Heart right ventricle (tissue), 16 donors: Measurements from ENCODE around the gene PER1. TPM values are rescaled to one million over a fixed set of nuclear protein-coding genes. Genes with fewer than 3 reads are reported as not detected.

Source experiments
- ATAC-seq, 8 donors: fragments of 200-7000 bp; cut with Tn5 transposase; one replicate each; pipeline ENCODE4 v1.9.1; 2020; ENCODE audit warnings: mild to moderate bottlenecking in 8 of 8, moderate library complexity in 8 of 8, moderate number of reproducible peaks in 1 of 8
- DNase-seq, 2 donors: peaks; one replicate each; pipeline ENCODE4 v3.0.0-alpha.2; 2020
- H3K27ac ChIP-seq, 10 donors: fragments of 200-600 bp; sonication (generic) in 2 of 10; one replicate each; pipeline versions ENCODE4 v1.5.0 to v1.8.0; 2020 to 2022; ENCODE audit warnings: mild to moderate bottlenecking in 3 of 10
- H3K27me3 ChIP-seq, 7 donors: fragments of 200-600 bp; one replicate each; pipeline ENCODE4 v1.8.0; 2021 to 2022; ENCODE audit warnings: mild to moderate bottlenecking in 2 of 7
- H3K36me3 ChIP-seq, 9 donors: fragments of 200-600 bp; sonication (generic) in 1 of 9; one replicate each; pipeline versions ENCODE4 v1.5.0 to v1.8.0; 2020 to 2022; ENCODE audit warnings: mild to moderate bottlenecking in 2 of 9
- H3K4me1 ChIP-seq, 9 donors: fragments of 200-600 bp; sonication (generic) in 1 of 9; one replicate each; pipeline versions ENCODE4 v1.5.0 to v1.8.0; 2020 to 2022; ENCODE audit warnings: mild to moderate bottlenecking in 4 of 9
- H3K4me3 ChIP-seq, 10 donors: fragments of 200-600 bp; sonication (generic) in 2 of 10; one replicate each; pipeline versions ENCODE4 v1.5.0 to v1.8.0; 2020 to 2022; ENCODE audit warnings: mild to moderate bottlenecking in 7 of 10, moderate library complexity in 2 of 10
- H3K9me3 ChIP-seq, 11 donors: fragments of 200-600 bp in 10 of 11; sonication (generic) in 2 of 11; one replicate each; pipeline versions ENCODE4 v1.5.0 to v1.8.0; 2013 to 2022; ENCODE audit warnings: mild to moderate bottlenecking in 2 of 11, control low read depth in 1 of 11, moderate library complexity in 1 of 11
- WGBS, 2 donors: extraction: QIAGEN DNeasy Blood & Tissue Kit; methylation state at CpG; one replicate each; pipeline ENCODE4 v1.1.7; 2013; ENCODE audit warnings: inconsistent platforms in 1 of 2; 5-methylcytosine and 5-hydroxymethylcytosine counted together
- intact Hi-C, 10 donors: fragments of 100-400 bp; cut with DNase I; formaldehyde crosslinking; loops; one replicate each; pipeline versions ENCODE4 v1.11.1 to v1.14.2; 2022
- polyA plus RNA-seq, 2 donors: library from polyadenylated mRNA; stranded (reverse); fragments of 200-250 nt; gene quantifications; one replicate each; pipeline ENCODE4 v1.2.3, GENCODE V29; 2013
- total RNA-seq, 10 donors: library from RNA; stranded (reverse); fragmentation: NEBNext Ultra II Directional in 3 of 10; extraction: Animal tissue kit (Norgen Biotek cat#: 25700) in 3 of 10; gene quantifications; one replicate each; pipeline versions ENCODE4 v1.2.1 to v1.2.4, GENCODE V29; 2021 to 2023
- TF ChIP-seq, protein P1 (sequence below), 9 donors: fragments of 200-600 bp; sonication (generic) in 2 of 9; IDR thresholded peaks; one replicate each; pipeline versions ENCODE4 v1.5.0 to v1.8.0; 2021 to 2022; ENCODE audit warnings: antibody characterized with exemption in 9 of 9, mild to moderate bottlenecking in 5 of 9, moderate library complexity in 1 of 9
- donor health status: Arrhythmogenic right ventricular cardiomyopathy.
- donor health status: ischemic (EF 13 %, LVEDD 7.1; RV severe dilation, severe dysfunction).
- donor health status: healthy with polysubstance abuse.
- donor health status: DM: no; HTN: yes; CAD: no.
- donor health status: DM: no; HTN: no; CAD: no.
- donor health status: ischemic (EF 25% LVEDD 6.9; RV normal size, moderate dysfunction).
- donor health status: ischemic (EF 25% LVEDD 5.7; RV mildly dilated, moderate dysfunction).
- donor health status: healthy.
- donor health status: DM: yes; HTN: yes; CAD: no.
- donor health status: Ischemic cardiomyopathy.
- donor health status: ischemic (EF 35%, LVEDD 5.7; RV mildly dilated, moderate dysfunction).
- donor health status: nonischemic (EF 11% LVEDD 7.7; RV severe dilation, severe dysfunction).
- donor health status: DM: yes; HTN: yes; CAD: no.
- donor health status: PGD.
- donor health status: ischemic (EF 29% LVEDD 5.4; RV normal size, mild dysfunction).
- donor health status: nonischemic (EF 23%, LVEDD 6.1; RV moderate dilation, normal function).

The PER1 gene
- total and polyA plus RNA-seq, 12 donors = 37.4 to 154 (median 115) TPM

DNA sequence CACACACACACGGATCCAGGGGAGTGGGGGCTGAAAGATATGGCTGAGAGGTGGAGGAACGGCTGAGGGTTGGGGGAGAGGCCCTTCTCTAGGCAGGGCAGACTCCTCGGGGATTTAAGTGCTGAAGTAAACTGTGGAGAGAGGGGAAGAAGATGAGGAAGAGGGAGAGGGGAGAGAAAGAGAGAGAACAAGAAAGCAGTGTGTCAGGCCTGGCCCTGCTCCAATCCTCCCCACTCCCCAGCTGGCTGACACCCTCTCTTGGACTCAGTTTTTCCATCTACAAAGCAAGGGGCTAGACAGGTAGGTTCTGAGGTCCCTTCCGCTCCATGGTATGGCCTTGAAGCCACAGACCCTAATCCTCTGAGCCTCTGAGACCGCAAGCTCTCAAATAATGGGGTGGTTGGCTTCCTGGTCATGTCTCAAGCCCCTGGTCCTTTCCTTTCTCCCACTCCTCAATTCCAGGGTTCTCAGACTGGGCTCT is 8.6 kb upstream of the PER1 start:
- DNase-seq = no peak
- H3K9me3 ChIP-seq = no peaks in the 10 kb centered on the region
- peaks cover 0 to 34% (median 17%) of the 10 kb centered on the region in 9 donors for H3K36me3 ChIP-seq
- H3K4me1 ChIP-seq = peaks cover 30 to 77% (median 64%) of the 10 kb centered on the region in 9 donors
- H3K4me3 ChIP-seq = peak overlapping the region in 3 of 10 donors; percentile 80 to 100 (median 99)
- 39 to 42% methylated on average over 5 of the region's 5 CpGs for WGBS, 2 donors
- ATAC-seq = no peak
- H3K27me3 ChIP-seq = no peaks in the 10 kb centered on the region
- TF ChIP-seq, protein P1, sequence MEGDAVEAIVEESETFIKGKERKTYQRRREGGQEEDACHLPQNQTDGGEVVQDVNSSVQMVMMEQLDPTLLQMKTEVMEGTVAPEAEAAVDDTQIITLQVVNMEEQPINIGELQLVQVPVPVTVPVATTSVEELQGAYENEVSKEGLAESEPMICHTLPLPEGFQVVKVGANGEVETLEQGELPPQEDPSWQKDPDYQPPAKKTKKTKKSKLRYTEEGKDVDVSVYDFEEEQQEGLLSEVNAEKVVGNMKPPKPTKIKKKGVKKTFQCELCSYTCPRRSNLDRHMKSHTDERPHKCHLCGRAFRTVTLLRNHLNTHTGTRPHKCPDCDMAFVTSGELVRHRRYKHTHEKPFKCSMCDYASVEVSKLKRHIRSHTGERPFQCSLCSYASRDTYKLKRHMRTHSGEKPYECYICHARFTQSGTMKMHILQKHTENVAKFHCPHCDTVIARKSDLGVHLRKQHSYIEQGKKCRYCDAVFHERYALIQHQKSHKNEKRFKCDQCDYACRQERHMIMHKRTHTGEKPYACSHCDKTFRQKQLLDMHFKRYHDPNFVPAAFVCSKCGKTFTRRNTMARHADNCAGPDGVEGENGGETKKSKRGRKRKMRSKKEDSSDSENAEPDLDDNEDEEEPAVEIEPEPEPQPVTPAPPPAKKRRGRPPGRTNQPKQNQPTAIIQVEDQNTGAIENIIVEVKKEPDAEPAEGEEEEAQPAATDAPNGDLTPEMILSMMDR (IDR thresholded peaks at IDR 0.05) = no peak
- intact Hi-C loops = loop anchor here in 4 of 10 donors (2.0 to 5.0 kb wide), 3 partner anchors 24 to 38 kb away; partner anchors contain the start of gene HES7 (in 2 of the 4)
- peak overlapping the region in 9 of 10 donors; percentile 97 to 100 (median 100) for H3K27ac ChIP-seq

DNA sequence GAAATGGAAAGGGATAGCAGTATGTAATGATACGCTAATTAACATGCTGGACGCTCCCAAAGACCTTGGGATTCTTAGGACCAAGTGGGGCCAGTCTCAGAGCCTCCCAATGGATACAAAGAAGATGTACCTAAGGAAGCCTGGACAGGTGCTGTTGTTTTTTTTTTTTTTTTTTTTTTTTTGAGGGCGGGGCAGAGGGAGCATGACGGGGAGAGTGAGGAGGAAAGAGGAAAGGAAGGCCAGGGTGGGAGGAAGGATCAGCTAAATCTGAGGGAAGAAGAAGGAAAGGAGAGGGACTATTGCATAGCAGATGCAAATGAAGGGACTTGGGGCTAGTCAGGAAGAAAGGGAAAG is 8.0 kb upstream of the PER1 start:
- peak overlapping the region in 6 of 10 donors; percentile 26 to 100 (median 100) for H3K27ac ChIP-seq
- intact Hi-C loops = loop anchor here in 4 of 10 donors (2.0 to 5.0 kb wide), 3 partner anchors 23 to 38 kb away; partner anchors contain the start of gene HES7 (in 2 of the 4)
- H3K36me3 ChIP-seq = peaks cover 0 to 34% (median 17%) of the 10 kb centered on the region in 9 donors
- peaks cover 30 to 83% (median 61%) of the 10 kb centered on the region in 9 donors for H3K4me1 ChIP-seq
- TF ChIP-seq, protein P1 (IDR thresholded peaks at IDR 0.05) = no peak
- WGBS, 2 donors = 58 to 62% methylated on average over 3 of the region's 4 CpGs
- ATAC-seq (no peak), DNase-seq (no peak)
- no peak overlapping the region for H3K4me3 ChIP-seq
- no peaks in the 10 kb centered on the region for H3K9me3 ChIP-seq
- no peaks in the 10 kb centered on the region for H3K27me3 ChIP-seq

DNA sequence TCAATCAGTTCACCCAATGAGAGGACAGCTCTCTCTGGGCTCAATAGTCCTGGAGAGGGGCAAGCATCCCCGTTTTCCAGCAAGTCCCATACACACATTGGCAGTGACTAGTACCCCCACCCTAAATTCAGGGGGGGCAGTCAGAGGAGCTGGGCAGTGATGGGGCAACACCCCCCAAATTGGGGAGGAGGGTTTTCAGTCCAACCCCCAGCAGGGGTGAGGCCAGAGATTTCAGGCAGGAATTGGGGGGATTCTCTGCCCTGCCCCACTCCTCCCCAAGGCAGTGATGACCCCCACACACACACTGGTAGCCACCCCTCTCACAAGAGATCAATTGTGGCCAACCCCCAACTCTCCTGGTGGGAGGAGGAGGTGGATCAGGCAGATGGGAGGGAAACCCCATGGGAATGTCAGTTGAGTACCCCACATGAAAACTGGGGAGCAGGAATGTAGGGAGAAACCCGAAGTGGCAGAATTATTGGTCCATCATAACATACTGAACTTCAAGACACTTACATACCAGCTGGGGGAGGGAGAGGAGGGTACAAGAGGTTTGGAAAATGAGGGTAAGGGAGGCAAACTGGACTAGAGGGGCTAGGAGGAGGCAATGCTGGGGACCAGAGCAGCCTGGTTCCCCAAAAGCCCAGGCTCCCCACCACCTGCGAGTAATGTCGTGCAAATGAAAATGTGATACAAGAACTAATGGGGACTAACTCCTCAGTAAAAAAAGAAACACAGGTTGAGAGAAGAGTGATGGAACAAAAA is 7.4 kb upstream of the PER1 start:
- H3K27me3 ChIP-seq = no peaks in the 10 kb centered on the region
- TF ChIP-seq, protein P1 (IDR thresholded peaks at IDR 0.05) = no peak
- H3K9me3 ChIP-seq = no peaks in the 10 kb centered on the region
- H3K36me3 ChIP-seq = peaks cover 0 to 34% (median 17%) of the 10 kb centered on the region in 9 donors
- H3K27ac ChIP-seq = peak overlapping the region in 9 of 10 donors; percentile 20 to 100 (median 97)
- H3K4me3 ChIP-seq = no peak overlapping the region
- H3K4me1 ChIP-seq = peaks cover 28 to 85% (median 56%) of the 10 kb centered on the region in 9 donors
- ATAC-seq (no peak), DNase-seq (no peak)
- 74 to 84% methylated on average over 4 of the region's 4 CpGs for WGBS, 2 donors
- intact Hi-C loops = loop anchor here in 7 of 10 donors (2.0 to 10.0 kb wide), 7 partner anchors 21 to 325 kb away; partner anchors contain the start of genes HES7 (in 3 of the 7), CYB5D1 (in 1 of the 7), KDM6B (in 1 of the 7) and NAA38 (in 1 of the 7)

DNA sequence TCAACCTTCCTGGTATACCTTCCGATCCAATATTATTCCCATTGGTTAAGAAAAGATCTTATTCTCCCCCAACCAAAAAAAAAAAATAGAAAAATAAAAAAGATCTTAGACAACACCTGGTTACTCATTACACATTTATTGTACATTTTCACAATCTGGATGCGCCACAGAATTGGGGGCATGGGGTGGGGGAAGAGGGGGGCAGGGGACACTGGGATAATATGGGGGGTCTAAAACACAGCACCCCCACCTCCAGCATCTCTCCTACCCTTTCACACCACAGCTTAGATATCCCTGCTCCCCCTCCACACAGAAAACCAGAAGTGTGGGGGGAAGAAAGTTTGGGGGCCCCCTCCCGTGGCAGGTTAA is 6.8 kb upstream of the PER1 start:
- Histone ChIP-seq H3K27ac (peak overlapping the region in 9 of 10 donors; percentile 52 to 99 (median 97)), H3K27me3 (no peaks in the 10 kb centered on the region), H3K4me1 (peaks cover 23 to 85% (median 50%) of the 10 kb centered on the region in 9 donors), H3K4me3 (peak overlapping the region in 1 of 10 donors; percentile 2), H3K9me3 (no peaks in the 10 kb centered on the region), H3K36me3 (peaks cover 0 to 34% (median 17%) of the 10 kb centered on the region in 9 donors)
- DNase-seq (no peak), ATAC-seq (no peak)
- 60% methylated on average over 3 of the region's 3 CpGs for WGBS, 2 donors
- TF ChIP-seq, protein P1 (IDR thresholded peaks at IDR 0.05) = no peak
- intact Hi-C loops = loop anchor here in 4 of 10 donors (2.0 to 10.0 kb wide), 5 partner anchors 20 to 324 kb away; partner anchors contain the start of genes CYB5D1 (in 1 of the 4), HES7 (in 1 of the 4), KDM6B (in 1 of the 4) and NAA38 (in 1 of the 4)
